Measurements from ENCODE around the gene TYK2.

GRCh38 chr19:10344780-10345179 is 35.6 kb downstream of the TYK2 start:
- TF ChIP-seq POLR2AphosphoS5 (IDR thresholded peaks at IDR 0.05) = no peak
- no peak for TF ChIP-seq POLR2A (IDR thresholded peaks at IDR 0.05)
- TF ChIP-seq EP300 (IDR thresholded peaks at IDR 0.05) = no peak
- TF ChIP-seq CTCF (IDR thresholded peaks at IDR 0.05) = no peak
